SK-N-SH treated with all-trans-retinoic acid at 6 μM for 48 hours (cell line): ENCODE results near the gene DLG2.

Experiments
- ATAC-seq: fragments of 200-7000 bp; cut with Tn5 transposase; 3 replicates; pipeline ENCODE4 v1.9.1; 2020; ENCODE audit warnings: mild to moderate bottlenecking, moderate library complexity
- ARNTL ChIP-seq: fragments of 450-650 bp; formaldehyde crosslinking; IDR thresholded peaks from 2 replicates; pipeline ENCODE4 v1.5.0; 2020; ENCODE audit warnings: low read depth, mild to moderate bottlenecking, moderate library complexity, borderline replicate concordance
- BACH2 ChIP-seq: fragments of 250-450 bp; sonication (Bioruptor Pico); IDR thresholded peaks from 2 replicates; pipeline ENCODE4 v1.9.0; 2021; ENCODE audit warnings: mild to moderate bottlenecking, borderline replicate concordance
- CSDC2 ChIP-seq: fragments of 250-450 bp; sonication (Bioruptor Pico); IDR thresholded peaks from 2 replicates; pipeline ENCODE4 v1.5.0; 2020; ENCODE audit warnings: mild to moderate bottlenecking, moderate library complexity
- ESRRG ChIP-seq: fragments of 250-450 bp; sonication (Bioruptor Pico); IDR thresholded peaks from 2 replicates; pipeline ENCODE4 v1.6.1; 2021; ENCODE audit warnings: mild to moderate bottlenecking
- ISL1 ChIP-seq: fragments of 250-450 bp; sonication (Bioruptor Pico); IDR thresholded peaks from 2 replicates; pipeline ENCODE4 v2.1.2; 2022; ENCODE audit warnings: mild to moderate bottlenecking, moderate library complexity
- OSR1 ChIP-seq: fragments of 250-450 bp; sonication (Bioruptor Pico); IDR thresholded peaks from 2 replicates; pipeline ENCODE4 v1.8.0; 2022; ENCODE audit warnings: moderate library complexity, mild to moderate bottlenecking, inconsistent platforms
- POU6F1 ChIP-seq: fragments of 250-450 bp; sonication (Bioruptor Pico); IDR thresholded peaks from 2 replicates; pipeline ENCODE4 v1.8.0; 2021; ENCODE audit warnings: low read depth, mild to moderate bottlenecking, moderate library complexity, borderline replicate concordance
- PPARA ChIP-seq: fragments of 250-450 bp; sonication (Bioruptor Pico); IDR thresholded peaks from 2 replicates; pipeline ENCODE4 v1.5.0; 2020; ENCODE audit warnings: mild to moderate bottlenecking, borderline replicate concordance
- RARB ChIP-seq: fragments of 250-450 bp; sonication (Bioruptor Pico); IDR thresholded peaks from 2 replicates; pipeline ENCODE4 v1.8.0; 2021; ENCODE audit warnings: mild to moderate bottlenecking, moderate library complexity
- SNAI2 ChIP-seq: fragments of 250-450 bp; sonication (Bioruptor Pico); IDR thresholded peaks from 2 replicates; pipeline ENCODE4 v1.5.0; 2020; ENCODE audit warnings: mild to moderate bottlenecking, moderate library complexity
- TCF4 ChIP-seq: fragments of 250-450 bp; sonication (Bioruptor Pico); IDR thresholded peaks from 2 replicates; pipeline ENCODE4 v1.8.0; 2021; ENCODE audit warnings: mild to moderate bottlenecking, moderate library complexity, borderline replicate concordance
- TSHZ2 ChIP-seq: fragments of 250-450 bp; sonication (Bioruptor Pico); IDR thresholded peaks from 2 replicates; pipeline ENCODE4 v1.5.0; 2020; ENCODE audit warnings: mild to moderate bottlenecking, moderate library complexity
- ZC3H10 ChIP-seq: fragments of 250-450 bp; sonication (Bioruptor Pico); IDR thresholded peaks from 2 replicates; pipeline ENCODE4 v1.5.1; 2021; ENCODE audit warnings: mild to moderate bottlenecking, moderate library complexity
- ZFP3 ChIP-seq: fragments of 250-450 bp; sonication (Bioruptor Pico); IDR thresholded peaks from 2 replicates; pipeline ENCODE4 v1.5.0; 2020; ENCODE audit warnings: mild to moderate bottlenecking, moderate library complexity
- ZFP30 ChIP-seq: fragments of 450-650 bp; formaldehyde crosslinking; IDR thresholded peaks from 2 replicates; pipeline ENCODE4 v1.5.0; 2022; ENCODE audit warnings: mild to moderate bottlenecking, moderate library complexity
- ZNF565 ChIP-seq: fragments of 450-650 bp; formaldehyde crosslinking; conservative IDR thresholded peaks from 2 replicates; pipeline ENCODE4 v1.5.0; 2020; ENCODE audit warnings: low read depth, mild to moderate bottlenecking, moderate library complexity
- ZNF70 ChIP-seq: fragments of 450-650 bp; formaldehyde crosslinking; IDR thresholded peaks from 2 replicates; pipeline ENCODE4 v1.5.0; 2020; ENCODE audit warnings: mild to moderate bottlenecking, moderate library complexity
- ZNF8 ChIP-seq: fragments of 450-650 bp; formaldehyde crosslinking; IDR thresholded peaks from 2 replicates; pipeline ENCODE4 v1.5.0; 2020; ENCODE audit warnings: mild to moderate bottlenecking, moderate library complexity
- TF ChIP-seq, protein P1 (sequence below): fragments of 250-450 bp; sonication (Bioruptor Pico); IDR thresholded peaks from 2 replicates; pipeline ENCODE4 v1.5.1; 2020; ENCODE audit warnings: low read depth, mild to moderate bottlenecking, moderate library complexity
- TF ChIP-seq, protein P2 (sequence below): fragments of 250-450 bp; sonication (Bioruptor Pico); IDR thresholded peaks from 2 replicates; pipeline ENCODE4 v1.5.1; 2021; ENCODE audit warnings: mild to moderate bottlenecking, moderate library complexity
- TF ChIP-seq, protein P3 (sequence below): fragments of 250-450 bp; sonication (Bioruptor Pico); IDR thresholded peaks from 2 replicates; pipeline ENCODE4 v1.8.0; 2020; ENCODE audit warnings: mild to moderate bottlenecking, moderate library complexity, borderline replicate concordance

Gene DLG2

DNA sequence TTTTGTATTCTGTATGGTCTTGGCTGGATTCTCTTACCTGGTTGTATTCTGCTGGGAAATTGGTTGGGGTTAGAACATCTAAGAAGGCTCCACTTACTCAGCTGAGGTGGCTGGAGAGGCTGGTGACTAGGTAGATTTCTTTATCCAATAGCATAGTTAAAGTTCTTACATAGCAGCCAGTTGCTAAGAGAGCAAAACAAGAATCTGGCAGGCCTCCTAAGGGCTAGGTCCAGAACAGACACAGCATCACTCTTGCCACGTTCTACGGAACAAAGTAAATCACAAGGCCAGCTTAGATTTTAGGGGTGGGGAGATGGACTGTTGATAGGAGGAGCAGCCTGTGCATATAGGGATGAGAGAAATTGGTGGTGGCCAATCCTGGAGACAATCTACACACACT is 2199.6 kb downstream of the DLG2 start:
- no peak for ATAC-seq
- TF ChIP-seq RARB (no peak), SNAI2 (CRISPR knock-in tag) (no peak), CSDC2 (CRISPR knock-in tag) (no peak), ARNTL (no peak), ZNF70 (CRISPR knock-in tag) (no peak), OSR1 (no peak), ISL1 (CRISPR knock-in tag) (no peak), ZFP30 (CRISPR knock-in tag) (no peak), ZNF565 (CRISPR knock-in tag) (no peak), PPARA (CRISPR knock-in tag) (no peak), ZC3H10 (CRISPR knock-in tag) (no peak), ESRRG (no peak), TCF4 (CRISPR knock-in tag) (no peak), BACH2 (CRISPR knock-in tag) (no peak), POU6F1 (no peak), TSHZ2 (CRISPR knock-in tag) (no peak), ZNF8 (CRISPR knock-in tag) (no peak)
- TF ChIP-seq, protein P1, sequence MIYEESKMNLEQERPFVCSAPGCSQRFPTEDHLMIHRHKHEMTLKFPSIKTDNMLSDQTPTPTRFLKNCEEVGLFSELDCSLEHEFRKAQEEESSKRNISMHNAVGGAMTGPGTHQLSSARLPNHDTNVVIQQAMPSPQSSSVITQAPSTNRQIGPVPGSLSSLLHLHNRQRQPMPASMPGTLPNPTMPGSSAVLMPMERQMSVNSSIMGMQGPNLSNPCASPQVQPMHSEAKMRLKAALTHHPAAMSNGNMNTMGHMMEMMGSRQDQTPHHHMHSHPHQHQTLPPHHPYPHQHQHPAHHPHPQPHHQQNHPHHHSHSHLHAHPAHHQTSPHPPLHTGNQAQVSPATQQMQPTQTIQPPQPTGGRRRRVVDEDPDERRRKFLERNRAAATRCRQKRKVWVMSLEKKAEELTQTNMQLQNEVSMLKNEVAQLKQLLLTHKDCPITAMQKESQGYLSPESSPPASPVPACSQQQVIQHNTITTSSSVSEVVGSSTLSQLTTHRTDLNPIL (CRISPR knock-in tag): no peak
- TF ChIP-seq, protein P2, sequence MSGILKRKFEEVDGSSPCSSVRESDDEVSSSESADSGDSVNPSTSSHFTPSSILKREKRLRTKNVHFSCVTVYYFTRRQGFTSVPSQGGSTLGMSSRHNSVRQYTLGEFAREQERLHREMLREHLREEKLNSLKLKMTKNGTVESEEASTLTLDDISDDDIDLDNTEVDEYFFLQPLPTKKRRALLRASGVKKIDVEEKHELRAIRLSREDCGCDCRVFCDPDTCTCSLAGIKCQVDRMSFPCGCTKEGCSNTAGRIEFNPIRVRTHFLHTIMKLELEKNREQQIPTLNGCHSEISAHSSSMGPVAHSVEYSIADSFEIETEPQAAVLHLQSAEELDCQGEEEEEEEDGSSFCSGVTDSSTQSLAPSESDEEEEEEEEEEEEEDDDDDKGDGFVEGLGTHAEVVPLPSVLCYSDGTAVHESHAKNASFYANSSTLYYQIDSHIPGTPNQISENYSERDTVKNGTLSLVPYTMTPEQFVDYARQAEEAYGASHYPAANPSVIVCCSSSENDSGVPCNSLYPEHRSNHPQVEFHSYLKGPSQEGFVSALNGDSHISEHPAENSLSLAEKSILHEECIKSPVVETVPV (CRISPR knock-in tag): no peak
- TF ChIP-seq, protein P3, sequence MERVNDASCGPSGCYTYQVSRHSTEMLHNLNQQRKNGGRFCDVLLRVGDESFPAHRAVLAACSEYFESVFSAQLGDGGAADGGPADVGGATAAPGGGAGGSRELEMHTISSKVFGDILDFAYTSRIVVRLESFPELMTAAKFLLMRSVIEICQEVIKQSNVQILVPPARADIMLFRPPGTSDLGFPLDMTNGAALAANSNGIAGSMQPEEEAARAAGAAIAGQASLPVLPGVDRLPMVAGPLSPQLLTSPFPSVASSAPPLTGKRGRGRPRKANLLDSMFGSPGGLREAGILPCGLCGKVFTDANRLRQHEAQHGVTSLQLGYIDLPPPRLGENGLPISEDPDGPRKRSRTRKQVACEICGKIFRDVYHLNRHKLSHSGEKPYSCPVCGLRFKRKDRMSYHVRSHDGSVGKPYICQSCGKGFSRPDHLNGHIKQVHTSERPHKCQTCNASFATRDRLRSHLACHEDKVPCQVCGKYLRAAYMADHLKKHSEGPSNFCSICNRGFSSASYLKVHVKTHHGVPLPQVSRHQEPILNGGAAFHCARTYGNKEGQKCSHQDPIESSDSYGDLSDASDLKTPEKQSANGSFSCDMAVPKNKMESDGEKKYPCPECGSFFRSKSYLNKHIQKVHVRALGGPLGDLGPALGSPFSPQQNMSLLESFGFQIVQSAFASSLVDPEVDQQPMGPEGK (CRISPR knock-in tag): no peak
- TF ChIP-seq, all 23 proteins: peak for 0

GRCh38 chr11:83425137-83425466 is 2202.0 kb downstream of the DLG2 start:
- ATAC-seq: no peak
- TF ChIP-seq SNAI2 (CRISPR knock-in tag) (no peak), ARNTL (no peak)
- TF ChIP-seq, protein P2 (CRISPR knock-in tag): no peak

- ATAC-seq: no peak
- TF ChIP-seq RARB (no peak), TSHZ2 (CRISPR knock-in tag) (no peak), ZNF565 (CRISPR knock-in tag) (no peak), SNAI2 (CRISPR knock-in tag) (no peak), TCF4 (CRISPR knock-in tag) (no peak), ZNF70 (CRISPR knock-in tag) (no peak), ZFP30 (CRISPR knock-in tag) (no peak), OSR1 (no peak), ARNTL (no peak), ZNF8 (CRISPR knock-in tag) (no peak), PPARA (CRISPR knock-in tag) (no peak), ZFP3 (no peak)
- TF ChIP-seq, protein P1 (CRISPR knock-in tag): no peak
Measured at GRCh38 chr11:83424376-83425136, 2202.6 kb downstream of the DLG2 start.
